CD4-positive, alpha-beta T cell (primary cell): ENCODE results near the gene SRPX2. TPM values are rescaled to one million over a fixed set of nuclear protein-coding genes. Genes with fewer than 3 reads are reported as not detected.

ENCODE experiments used
- ATAC-seq: fragments of 200-7000 bp; cut with Tn5 transposase; one replicate; pipeline ENCODE4 v1.10.0; 2022; ENCODE audit warnings: mild to moderate bottlenecking; ENCODE audit not compliant: poor library complexity
- CTCF ChIA-PET: fragments of 350-600 bp; sonication (Branson Sonifier 250); formaldehyde crosslinking; loops from one replicate; lab custom pipeline; 2021; ENCODE audit warnings: antibody characterized with exemption, inconsistent platforms; lab: Charles Lee
- POLR2A ChIA-PET: fragments of 350-600 bp; sonication (Branson Sonifier 250); formaldehyde crosslinking; loops from one replicate; lab custom pipeline; 2021; ENCODE audit warnings: antibody characterized with exemption, inconsistent platforms; lab: Charles Lee
- DNase-seq, 14 experiments: peaks; one replicate each; pipeline ENCODE4 v3.0.0-alpha.2; 2013 to 2020; ENCODE audit warnings: mixed read lengths in 2 of 14
- H3K27ac ChIP-seq, 2 donors: one replicate each; pipeline versions ENCODE4 v1.5.1 to v1.7.0; 2013; ENCODE audit warnings: low read length in 2 of 2, low read depth in 1 of 2, mild to moderate bottlenecking in 1 of 2
- H3K27me3 ChIP-seq, 2 experiments: 1 replicate in 1 of 2; 2 replicates in 1 of 2; pipeline versions ENCODE4 v1.6.1 to v1.7.0; 2013; ENCODE audit warnings: low read length in 2 of 2, control low read depth in 1 of 2, mild to moderate bottlenecking in 1 of 2, moderate library complexity in 1 of 2; ENCODE audit not compliant: insufficient read depth in 2 of 2, control insufficient read depth in 1 of 2
- H3K36me3 ChIP-seq: one replicate; pipeline ENCODE4 v1.6.1; 2013; ENCODE audit warnings: low read length, control low read depth; ENCODE audit not compliant: insufficient read depth
- H3K4me1 ChIP-seq: one replicate; pipeline ENCODE4 v1.6.1; 2013; ENCODE audit warnings: low read length, control low read depth; ENCODE audit not compliant: insufficient read depth
- H3K4me3 ChIP-seq: one replicate; pipeline ENCODE4 v1.5.1; 2013; ENCODE audit warnings: mild to moderate bottlenecking, low read length, moderate library complexity
- H3K9me3 ChIP-seq, 2 experiments: 1 replicate in 1 of 2; 2 replicates in 1 of 2; pipeline versions ENCODE4 v1.6.1 to v1.7.0; 2013; ENCODE audit warnings: low read length in 2 of 2, mild to moderate bottlenecking in 2 of 2, control low read depth in 1 of 2, moderate library complexity in 1 of 2; ENCODE audit not compliant: control insufficient read depth in 1 of 2, insufficient read depth in 1 of 2
- H3K27ac Mint-ChIP-seq: one replicate; pipeline ENCODE4 v1.8.0; 2020; ENCODE audit warnings: mixed read lengths
- H3K27me3 Mint-ChIP-seq: one replicate; pipeline ENCODE4 v1.8.0; 2021; ENCODE audit warnings: mixed read lengths
- H3K36me3 Mint-ChIP-seq: one replicate; pipeline ENCODE4 v1.8.0; 2021; ENCODE audit warnings: low read depth, mixed read lengths
- H3K4me1 Mint-ChIP-seq: one replicate; pipeline ENCODE4 v1.8.0; 2021; ENCODE audit warnings: low read depth, mixed read lengths
- H3K4me3 Mint-ChIP-seq: one replicate; pipeline ENCODE4 v1.8.0; 2020; ENCODE audit warnings: mild to moderate bottlenecking, mixed read lengths
- H3K9me3 Mint-ChIP-seq: one replicate; pipeline ENCODE4 v1.8.0; 2020; ENCODE audit warnings: mixed read lengths
- intact Hi-C, 2 experiments: fragments of 100-400 bp; cut with DNase I in 1 of 2; cut with micrococcal nuclease in 1 of 2; formaldehyde crosslinking; loops; one replicate each; pipeline versions ENCODE4 v1.15.1 to v1.9.0; 2023 to 2025; cut with DNase I, micrococcal nuclease
- total RNA-seq, 174 experiments: library from RNA in 2 of 174; stranded (reverse) in 2 of 174; gene quantifications; one replicate each; pipeline ENCODE4 v1.2.3 and lab custom pipeline; 2021 to 2026
- TF ChIP-seq, protein P1 (sequence below): fragments of 200-600 bp; IDR thresholded peaks from one replicate; pipeline ENCODE4 v1.8.0; 2022; ENCODE audit warnings: antibody characterized with exemption, mild to moderate bottlenecking

Gene SRPX2
- total RNA-seq, 2 experiments from 2014 or later, result not detected

DNA sequence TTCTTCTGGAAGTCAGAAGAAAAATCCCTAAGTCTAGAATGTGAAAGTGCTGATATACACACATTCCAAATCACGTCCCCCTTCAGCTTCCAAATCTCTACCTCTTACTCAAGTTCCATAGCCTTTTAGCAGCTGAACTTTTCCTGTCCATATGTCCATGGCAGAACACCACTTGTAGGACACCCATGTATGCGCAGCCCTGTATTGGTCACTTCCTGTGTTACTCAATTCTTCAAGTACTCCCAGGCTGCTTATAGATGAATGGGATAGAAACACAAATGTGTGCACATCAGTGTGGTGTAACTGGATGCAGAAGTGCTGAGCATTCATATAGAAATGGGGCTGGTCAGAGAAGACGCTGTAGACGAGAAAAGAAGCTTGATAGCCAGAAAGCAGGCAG is 18.8 kb downstream of the SRPX2 start:
- Histone ChIP-seq H3K4me3 (no peak overlapping the region), H3K36me3 (no peaks in the 10 kb centered on the region), H3K9me3 (no peaks in the 10 kb centered on the region), H3K27ac (no peak overlapping the region), H3K4me1 (no peaks in the 10 kb centered on the region), H3K27me3 (peaks cover 3% of the 10 kb centered on the region in 2 experiments)
- Mint-ChIP-seq H3K27me3 (peaks cover 14% of the 10 kb centered on the region), H3K9me3 (no peaks in the 10 kb centered on the region), H3K36me3 (no peaks in the 10 kb centered on the region), H3K4me1 (no peaks in the 10 kb centered on the region), H3K4me3 (no peak overlapping the region), H3K27ac (no peak overlapping the region)
- TF ChIP-seq, protein P1, sequence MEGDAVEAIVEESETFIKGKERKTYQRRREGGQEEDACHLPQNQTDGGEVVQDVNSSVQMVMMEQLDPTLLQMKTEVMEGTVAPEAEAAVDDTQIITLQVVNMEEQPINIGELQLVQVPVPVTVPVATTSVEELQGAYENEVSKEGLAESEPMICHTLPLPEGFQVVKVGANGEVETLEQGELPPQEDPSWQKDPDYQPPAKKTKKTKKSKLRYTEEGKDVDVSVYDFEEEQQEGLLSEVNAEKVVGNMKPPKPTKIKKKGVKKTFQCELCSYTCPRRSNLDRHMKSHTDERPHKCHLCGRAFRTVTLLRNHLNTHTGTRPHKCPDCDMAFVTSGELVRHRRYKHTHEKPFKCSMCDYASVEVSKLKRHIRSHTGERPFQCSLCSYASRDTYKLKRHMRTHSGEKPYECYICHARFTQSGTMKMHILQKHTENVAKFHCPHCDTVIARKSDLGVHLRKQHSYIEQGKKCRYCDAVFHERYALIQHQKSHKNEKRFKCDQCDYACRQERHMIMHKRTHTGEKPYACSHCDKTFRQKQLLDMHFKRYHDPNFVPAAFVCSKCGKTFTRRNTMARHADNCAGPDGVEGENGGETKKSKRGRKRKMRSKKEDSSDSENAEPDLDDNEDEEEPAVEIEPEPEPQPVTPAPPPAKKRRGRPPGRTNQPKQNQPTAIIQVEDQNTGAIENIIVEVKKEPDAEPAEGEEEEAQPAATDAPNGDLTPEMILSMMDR, result no peak
- POLR2A ChIA-PET, result no interaction called here
- no peak for DNase-seq
- no peak for ATAC-seq
- CTCF ChIA-PET, result no interaction called here
- intact Hi-C loops, result no loop called here

DNA sequence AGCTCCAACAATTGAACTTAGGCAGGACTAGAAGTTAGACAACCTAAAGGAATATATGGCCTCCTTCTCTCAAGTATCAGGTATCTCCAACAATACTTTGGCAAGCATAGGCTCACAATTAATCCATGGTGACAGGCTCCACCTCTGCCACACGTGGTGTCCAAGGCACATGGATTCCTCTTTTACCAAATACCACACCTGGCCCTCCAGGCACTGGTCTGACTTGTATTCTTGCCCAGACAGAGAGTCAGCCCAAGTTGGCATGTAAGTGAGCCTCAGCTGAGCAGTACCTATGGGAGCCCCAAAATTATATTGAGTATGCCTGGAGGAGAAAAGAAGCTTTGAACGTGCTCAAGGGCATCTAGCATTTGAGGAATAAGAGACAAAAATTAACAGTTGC is 19.6 kb downstream of the SRPX2 start:
- H3K4me1 Mint-ChIP-seq, result no peaks in the 10 kb centered on the region
- Histone ChIP-seq H3K4me1 (no peaks in the 10 kb centered on the region), H3K36me3 (no peaks in the 10 kb centered on the region), H3K4me3 (no peak overlapping the region), H3K9me3 (no peaks in the 10 kb centered on the region), H3K27ac (no peak overlapping the region), H3K27me3 (peaks cover 0 to 3% of the 10 kb centered on the region in 2 experiments)
- no peak overlapping the region for H3K27ac Mint-ChIP-seq
- TF ChIP-seq, protein P1, result no peak
- H3K36me3 Mint-ChIP-seq, result no peaks in the 10 kb centered on the region
- peaks cover 11% of the 10 kb centered on the region for H3K27me3 Mint-ChIP-seq
- POLR2A ChIA-PET, result no interaction called here
- CTCF ChIA-PET, result no interaction called here
- intact Hi-C loops, result no loop called here
- no peaks in the 10 kb centered on the region for H3K9me3 Mint-ChIP-seq
- ATAC-seq, result no peak
- no peak for DNase-seq
- H3K4me3 Mint-ChIP-seq, result no peak overlapping the region

DNA sequence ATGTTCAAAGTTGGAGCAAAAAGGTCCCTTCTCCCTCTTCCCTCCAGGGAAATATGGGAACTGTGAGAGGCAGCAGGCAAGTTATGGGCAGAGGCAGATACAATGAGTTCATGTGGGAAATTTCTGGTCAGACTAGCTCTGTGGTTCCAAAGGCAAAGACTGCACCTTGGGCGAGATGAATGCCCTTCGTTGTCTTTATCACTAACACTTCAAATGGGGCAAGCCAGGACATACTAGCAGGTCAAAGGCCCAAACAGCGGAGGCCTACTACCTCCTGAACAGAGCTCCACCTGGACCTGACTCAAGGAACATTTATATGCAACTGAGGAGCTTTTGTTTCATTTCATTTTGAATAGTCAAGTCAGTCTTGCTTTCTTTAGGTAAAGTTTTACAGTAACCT is 29.0 kb downstream of the SRPX2 start:
- Histone ChIP-seq H3K27me3 (no peaks in the 10 kb centered on the region), H3K4me3 (no peak overlapping the region), H3K9me3 (no peaks in the 10 kb centered on the region), H3K27ac (no peak overlapping the region), H3K36me3 (no peaks in the 10 kb centered on the region), H3K4me1 (no peaks in the 10 kb centered on the region)
- ATAC-seq (no peak), DNase-seq (no peak)
- peaks cover 12% of the 10 kb centered on the region for H3K4me1 Mint-ChIP-seq
- POLR2A ChIA-PET, result no interaction called here
- intact Hi-C loops, result loop anchor here in 1 of 2 experiments (5.0 kb wide), 1 partner anchor 94 kb away; no protein-coding TSS in a partner anchor
- peaks cover 4% of the 10 kb centered on the region for H3K27me3 Mint-ChIP-seq
- TF ChIP-seq, protein P1, result no peak
- no peaks in the 10 kb centered on the region for H3K36me3 Mint-ChIP-seq
- no peaks in the 10 kb centered on the region for H3K9me3 Mint-ChIP-seq
- H3K27ac Mint-ChIP-seq, result no peak overlapping the region
- H3K4me3 Mint-ChIP-seq, result no peak overlapping the region
- CTCF ChIA-PET, result interaction anchor here (2.9 kb wide), 1 partner anchor 96 kb away, joined by 13 read pairs; no protein-coding TSS in a partner anchor
